ENCODE measurements around the gene PRRG2. TPM values are rescaled to one million over a fixed set of nuclear protein-coding genes. Genes with fewer than 3 reads are reported as not detected.

PRRG2 gene
- total RNA-seq, 1 donor, result 0.43 TPM

DNA sequence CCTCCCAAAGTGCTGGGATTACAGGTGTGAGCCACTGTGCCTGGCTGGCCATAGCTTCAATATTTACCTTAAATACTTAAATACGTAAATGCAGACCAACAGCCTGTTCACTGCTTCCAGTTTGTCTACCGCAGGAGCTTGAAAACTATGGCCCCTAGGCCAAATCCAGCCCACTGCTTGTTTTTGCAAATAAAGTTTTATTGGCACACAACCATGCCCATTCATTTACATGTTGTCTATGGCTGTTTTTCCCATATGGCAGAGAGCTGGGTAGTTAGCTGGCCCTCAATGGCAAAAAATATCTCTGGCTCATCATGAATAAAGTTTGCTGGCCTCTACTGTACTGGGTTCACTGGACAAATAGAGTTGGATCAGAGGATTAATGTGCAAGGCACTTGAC lies 21.7 kb downstream of the PRRG2 start:
- H3K4me3 ChIP-seq (ENCODE audit: low read depth, low read length), result no peak overlapping the region
- DNase-seq (ENCODE audit: low read depth), result no peak
- TF ChIP-seq, protein P1, sequence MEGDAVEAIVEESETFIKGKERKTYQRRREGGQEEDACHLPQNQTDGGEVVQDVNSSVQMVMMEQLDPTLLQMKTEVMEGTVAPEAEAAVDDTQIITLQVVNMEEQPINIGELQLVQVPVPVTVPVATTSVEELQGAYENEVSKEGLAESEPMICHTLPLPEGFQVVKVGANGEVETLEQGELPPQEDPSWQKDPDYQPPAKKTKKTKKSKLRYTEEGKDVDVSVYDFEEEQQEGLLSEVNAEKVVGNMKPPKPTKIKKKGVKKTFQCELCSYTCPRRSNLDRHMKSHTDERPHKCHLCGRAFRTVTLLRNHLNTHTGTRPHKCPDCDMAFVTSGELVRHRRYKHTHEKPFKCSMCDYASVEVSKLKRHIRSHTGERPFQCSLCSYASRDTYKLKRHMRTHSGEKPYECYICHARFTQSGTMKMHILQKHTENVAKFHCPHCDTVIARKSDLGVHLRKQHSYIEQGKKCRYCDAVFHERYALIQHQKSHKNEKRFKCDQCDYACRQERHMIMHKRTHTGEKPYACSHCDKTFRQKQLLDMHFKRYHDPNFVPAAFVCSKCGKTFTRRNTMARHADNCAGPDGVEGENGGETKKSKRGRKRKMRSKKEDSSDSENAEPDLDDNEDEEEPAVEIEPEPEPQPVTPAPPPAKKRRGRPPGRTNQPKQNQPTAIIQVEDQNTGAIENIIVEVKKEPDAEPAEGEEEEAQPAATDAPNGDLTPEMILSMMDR (IDR thresholded peaks at IDR 0.05; ENCODE audit: insufficient read depth, low read depth, low read length), result no peak

DNA sequence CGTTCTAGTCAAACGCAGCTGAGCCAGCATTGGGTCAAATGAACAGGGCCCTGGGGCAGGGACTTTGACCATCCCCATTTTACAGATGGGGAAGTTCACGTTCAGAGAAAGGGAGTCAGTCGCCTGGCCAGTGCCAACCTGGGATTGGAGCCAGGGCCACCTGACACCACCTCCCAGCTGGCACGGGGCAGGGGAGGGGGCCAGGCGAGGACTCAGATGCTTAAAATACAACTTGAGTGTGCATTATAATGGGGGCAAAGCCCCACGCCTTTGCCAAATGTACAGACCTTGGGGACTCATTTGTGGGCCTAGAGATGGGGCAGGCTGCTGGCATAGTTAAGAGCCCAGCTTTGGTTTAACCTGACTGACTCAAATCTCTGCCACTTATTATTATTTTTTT lies 24.5 kb downstream of the PRRG2 start:
- DNase-seq (ENCODE audit: low read depth), result no peak
- TF ChIP-seq, protein P1 (IDR thresholded peaks at IDR 0.05; ENCODE audit: insufficient read depth, low read depth, low read length), result no peak
- no peak overlapping the region for H3K4me3 ChIP-seq (ENCODE audit: low read depth, low read length)

- DNase-seq (ENCODE audit: low read depth), result no peak
- TF ChIP-seq, protein P1 (IDR thresholded peaks at IDR 0.05; ENCODE audit: insufficient read depth, low read depth, low read length), result no peak
- no peak overlapping the region for H3K4me3 ChIP-seq (ENCODE audit: low read depth, low read length)
Observed at GRCh38 chr19:49609499-49610092, 28.5 kb downstream of the PRRG2 start.

GRCh38 chr19:49613374-49613773 lies 32.3 kb downstream of the PRRG2 start:
- DNase-seq (ENCODE audit: low read depth), result peak; percentile 47
- TF ChIP-seq, protein P1 (IDR thresholded peaks at IDR 0.05; ENCODE audit: insufficient read depth, low read depth, low read length), result no peak
- no peak overlapping the region for H3K4me3 ChIP-seq (ENCODE audit: low read depth, low read length)

- DNase-seq (ENCODE audit: low read depth), result peak; percentile 91
- no peak overlapping the region for H3K4me3 ChIP-seq (ENCODE audit: low read depth, low read length)
- TF ChIP-seq, protein P1 (IDR thresholded peaks at IDR 0.05; ENCODE audit: insufficient read depth, low read depth, low read length), result peak; percentile 37
Observed at GRCh38 chr19:49614096-49614833, 33.1 kb downstream of the PRRG2 start.

GRCh38 chr19:49615861-49616260 lies 34.7 kb downstream of the PRRG2 start:
- no peak overlapping the region for H3K4me3 ChIP-seq (ENCODE audit: low read depth, low read length)
- no peak for DNase-seq (ENCODE audit: low read depth)
- TF ChIP-seq, protein P1 (IDR thresholded peaks at IDR 0.05; ENCODE audit: insufficient read depth, low read depth, low read length), result no peak
